ENCODE data around the gene NPHP4. TPM values are rescaled to one million over a fixed set of nuclear protein-coding genes. Genes with fewer than 3 reads are reported as not detected.
"Not testable (repeated sequence)": the region's sequence is repeated elsewhere in the genome, so short reads cannot be mapped to it uniquely, and the experiment has no call there.

NPHP4 gene
- total RNA-seq, 4 donors from 2014 or later: 6.7 to 19.9 (median 10.5) TPM

- H3K4me3 ChIP-seq: no peak overlapping the region
- H3K4me1 ChIP-seq: no peaks in the 10 kb centered on the region
- H3K27me3 ChIP-seq: no peaks in the 10 kb centered on the region
- in situ Hi-C loops (cut with MboI; ENCODE audit: low pct_ligation_motif_present in 1 of 4, low pct_unique_long_range_greater_than_20kb in 1 of 4, low sequenced_read_pairs in 3 of 4) (no loop called here), intact Hi-C loops (cut with DNase I; ENCODE audit: low total_unique reads) (no loop called here)
- no peaks in the 10 kb centered on the region for H3K36me3 ChIP-seq
- H3K9me3 ChIP-seq: no peaks in the 10 kb centered on the region
- no peak for DNase-seq
- H3K27ac ChIP-seq: no peak overlapping the region
- WGBS, 2 donors (ENCODE audit: low coverage in 1 of 2): 87 to 92% methylated on average over 15 to 29 of the region's 29 CpGs
- TF ChIP-seq POLR2AphosphoS5 (IDR thresholded peaks at IDR 0.05): no peak
- TF ChIP-seq EP300 (IDR thresholded peaks at IDR 0.05; ENCODE audit: low read depth): no peak
- TF ChIP-seq POLR2A (IDR thresholded peaks at IDR 0.05): no peak
- TF ChIP-seq CTCF (IDR thresholded peaks at IDR 0.05): no peak
Observed at GRCh38 chr1:5896706-5897660, 95.2 kb downstream of the NPHP4 start.

- no peaks in the 10 kb centered on the region for H3K4me1 ChIP-seq
- no peaks in the 10 kb centered on the region for H3K36me3 ChIP-seq
- no peak for DNase-seq
- H3K9me3 ChIP-seq: no peaks in the 10 kb centered on the region
- WGBS, 2 donors (ENCODE audit: low coverage in 1 of 2): 89 to 93% methylated on average over 9 to 30 of the region's 30 CpGs
- no peaks in the 10 kb centered on the region for H3K27me3 ChIP-seq
- TF ChIP-seq POLR2A (IDR thresholded peaks at IDR 0.05): no peak
- no peak for TF ChIP-seq POLR2AphosphoS5 (IDR thresholded peaks at IDR 0.05)
- no peak for TF ChIP-seq EP300 (IDR thresholded peaks at IDR 0.05; ENCODE audit: low read depth)
- no peak for TF ChIP-seq CTCF (IDR thresholded peaks at IDR 0.05)
- intact Hi-C loops (cut with DNase I; ENCODE audit: low total_unique reads): no loop called here
- no peak overlapping the region for H3K4me3 ChIP-seq
- no peak overlapping the region for H3K27ac ChIP-seq
- in situ Hi-C loops (cut with MboI; ENCODE audit: low pct_ligation_motif_present in 1 of 4, low pct_unique_long_range_greater_than_20kb in 1 of 4, low sequenced_read_pairs in 3 of 4): no loop called here
Observed at GRCh38 chr1:5895446-5896406, 96.5 kb downstream of the NPHP4 start.

GRCh38 chr1:5893699-5894278 lies 98.4 kb downstream of the NPHP4 start:
- H3K9me3 ChIP-seq; H3K4me3 ChIP-seq; H3K36me3 ChIP-seq; in situ Hi-C loops (cut with MboI; ENCODE audit: low pct_ligation_motif_present in 1 of 4, low pct_unique_long_range_greater_than_20kb in 1 of 4, low sequenced_read_pairs in 3 of 4); DNase-seq; intact Hi-C loops (cut with DNase I; ENCODE audit: low total_unique reads); H3K27me3 ChIP-seq; H3K4me1 ChIP-seq; H3K27ac ChIP-seq: not testable (repeated sequence)
- TF ChIP-seq CTCF (IDR thresholded peaks at IDR 0.05): peak in 3 of 5 experiments; percentile 17 to 32 (median 31)
- WGBS, 2 donors (ENCODE audit: low coverage in 1 of 2): 79 to 94% methylated on average over 1 to 12 of the region's 12 CpGs

- no peaks in the 10 kb centered on the region for H3K4me1 ChIP-seq
- in situ Hi-C loops (cut with MboI; ENCODE audit: low pct_ligation_motif_present in 1 of 4, low pct_unique_long_range_greater_than_20kb in 1 of 4, low sequenced_read_pairs in 3 of 4) (no loop called here), intact Hi-C loops (cut with DNase I; ENCODE audit: low total_unique reads) (no loop called here)
- TF ChIP-seq POLR2A (IDR thresholded peaks at IDR 0.05) (no peak), POLR2AphosphoS5 (IDR thresholded peaks at IDR 0.05) (no peak), CTCF (IDR thresholded peaks at IDR 0.05) (no peak), EP300 (IDR thresholded peaks at IDR 0.05; ENCODE audit: low read depth) (no peak)
- H3K36me3 ChIP-seq: no peaks in the 10 kb centered on the region
- no peak for DNase-seq
- no peaks in the 10 kb centered on the region for H3K9me3 ChIP-seq
- H3K27me3 ChIP-seq: no peaks in the 10 kb centered on the region
- H3K4me3 ChIP-seq: no peak overlapping the region
- 86% methylated on average over 8 of the region's 8 CpGs; no CpG with 5 or more reads in 1 of the 2 donors for WGBS, 2 donors (ENCODE audit: low coverage in 1 of 2)
- no peak overlapping the region for H3K27ac ChIP-seq
Observed at GRCh38 chr1:5892329-5892728, 99.9 kb downstream of the NPHP4 start.

All from transverse colon (tissue), 4 donors.